ENCODE results near the gene ERC2.

The ERC2 gene

GRCh38 chr3:55770077-55770476, 698.2 kb downstream of the ERC2 start:
- no peak for DNase-seq

- no peak for DNase-seq
Observed at GRCh38 chr3:55766753-55767152, 701.5 kb downstream of the ERC2 start.

GRCh38 chr3:55765906-55766701, 702.2 kb downstream of the ERC2 start:
- DNase-seq = no peak

- no peak for DNase-seq
Observed at GRCh38 chr3:55765398-55765797, 702.9 kb downstream of the ERC2 start.

GRCh38 chr3:55756976-55757375, 711.3 kb downstream of the ERC2 start:
- no peak for DNase-seq

- DNase-seq = no peak
Observed at GRCh38 chr3:55755516-55756205, 712.6 kb downstream of the ERC2 start.

- no peak for DNase-seq
Observed at GRCh38 chr3:55752911-55753310, 715.4 kb downstream of the ERC2 start.

- no peak for DNase-seq
Observed at GRCh38 chr3:55751730-55752129, 716.5 kb downstream of the ERC2 start.

GRCh38 chr3:55750525-55750924, 717.7 kb downstream of the ERC2 start:
- no peak for DNase-seq

- DNase-seq = no peak
Observed at GRCh38 chr3:55749036-55749435, 719.2 kb downstream of the ERC2 start.

GRCh38 chr3:55746808-55747413, 721.4 kb downstream of the ERC2 start:
- DNase-seq = no peak

- DNase-seq = no peak
Observed at GRCh38 chr3:55742832-55743136, 725.5 kb downstream of the ERC2 start.

- DNase-seq = no peak
Observed at GRCh38 chr3:55742022-55742831, 726.0 kb downstream of the ERC2 start.

- no peak for DNase-seq
Observed at GRCh38 chr3:55737186-55737585, 731.1 kb downstream of the ERC2 start.

GRCh38 chr3:55735976-55736375, 732.3 kb downstream of the ERC2 start:
- DNase-seq = no peak

- DNase-seq = no peak
Observed at GRCh38 chr3:55731741-55732140, 736.5 kb downstream of the ERC2 start.

GRCh38 chr3:55729546-55729945, 738.7 kb downstream of the ERC2 start:
- no peak for DNase-seq

- no peak for DNase-seq
Observed at GRCh38 chr3:55728461-55729100, 739.7 kb downstream of the ERC2 start.

- no peak for DNase-seq
Observed at GRCh38 chr3:55726501-55726775, 741.8 kb downstream of the ERC2 start.

- DNase-seq = peak in 1 of 2 experiments; percentile 44
Observed at GRCh38 chr3:55725681-55726500, 742.4 kb downstream of the ERC2 start.

- DNase-seq = peak in 1 of 2 experiments; percentile 15
Observed at GRCh38 chr3:55724821-55725220, 743.4 kb downstream of the ERC2 start.

GRCh38 chr3:55724407-55724784, 743.9 kb downstream of the ERC2 start:
- DNase-seq = no peak
